HG03280 (cell line): Measurements from ENCODE around the gene NDUFAB1.
"Not testable (repeated sequence)": the region's sequence is repeated elsewhere in the genome, so short reads cannot be mapped to it uniquely, and the experiment has no call there.

Source experiments
- ATAC-seq: cut with Tn5 transposase; IDR thresholded peaks from one replicate; pipeline ENCODE4 v1.9.1; 2021; ENCODE audit warnings: mild to moderate bottlenecking, moderate library complexity; ENCODE audit not compliant: unreplicated experiment

Gene NDUFAB1

GRCh38 chr16:23556881-23557778 is 39.0 kb downstream of the NDUFAB1 start, which contains the start of the genes EARS2 and UBFD1:
Gene EARS2 (minus strand): TSS chr16:23557350. CDS start chr16:23557343, 7 bp downstream.
Gene UBFD1 (plus strand): TSS chr16:23557727. CDS start chr16:23557743, 16 bp downstream.
- peak; percentile 88 for ATAC-seq

- no peak for ATAC-seq
Measured at GRCh38 chr16:23554536-23554935, 41.6 kb downstream of the NDUFAB1 start.

- no peak for ATAC-seq
Measured at GRCh38 chr16:23552161-23552560, 44.0 kb downstream of the NDUFAB1 start.

GRCh38 chr16:23549938-23550337 is 46.2 kb downstream of the NDUFAB1 start:
- no peak for ATAC-seq

GRCh38 chr16:23544436-23544835 is 51.7 kb downstream of the NDUFAB1 start:
- no peak for ATAC-seq

- not testable (repeated sequence) for ATAC-seq
Measured at GRCh38 chr16:23540817-23541178, 55.3 kb downstream of the NDUFAB1 start.

- no peak for ATAC-seq
Measured at GRCh38 chr16:23539984-23540816, 55.9 kb downstream of the NDUFAB1 start.

- no peak for ATAC-seq
Measured at GRCh38 chr16:23538919-23539278, 57.2 kb downstream of the NDUFAB1 start.

GRCh38 chr16:23537390-23537789 is 58.7 kb downstream of the NDUFAB1 start:
- ATAC-seq, result no peak

GRCh38 chr16:23535901-23536300 is 60.2 kb downstream of the NDUFAB1 start:
- no peak for ATAC-seq

- no peak for ATAC-seq
Measured at GRCh38 chr16:23534868-23535860, 61.0 kb downstream of the NDUFAB1 start.

- ATAC-seq, result no peak
Measured at GRCh38 chr16:23532448-23532847, 63.7 kb downstream of the NDUFAB1 start.
